ENCODE results near the gene CTU2.

CTU2 gene

DNA sequence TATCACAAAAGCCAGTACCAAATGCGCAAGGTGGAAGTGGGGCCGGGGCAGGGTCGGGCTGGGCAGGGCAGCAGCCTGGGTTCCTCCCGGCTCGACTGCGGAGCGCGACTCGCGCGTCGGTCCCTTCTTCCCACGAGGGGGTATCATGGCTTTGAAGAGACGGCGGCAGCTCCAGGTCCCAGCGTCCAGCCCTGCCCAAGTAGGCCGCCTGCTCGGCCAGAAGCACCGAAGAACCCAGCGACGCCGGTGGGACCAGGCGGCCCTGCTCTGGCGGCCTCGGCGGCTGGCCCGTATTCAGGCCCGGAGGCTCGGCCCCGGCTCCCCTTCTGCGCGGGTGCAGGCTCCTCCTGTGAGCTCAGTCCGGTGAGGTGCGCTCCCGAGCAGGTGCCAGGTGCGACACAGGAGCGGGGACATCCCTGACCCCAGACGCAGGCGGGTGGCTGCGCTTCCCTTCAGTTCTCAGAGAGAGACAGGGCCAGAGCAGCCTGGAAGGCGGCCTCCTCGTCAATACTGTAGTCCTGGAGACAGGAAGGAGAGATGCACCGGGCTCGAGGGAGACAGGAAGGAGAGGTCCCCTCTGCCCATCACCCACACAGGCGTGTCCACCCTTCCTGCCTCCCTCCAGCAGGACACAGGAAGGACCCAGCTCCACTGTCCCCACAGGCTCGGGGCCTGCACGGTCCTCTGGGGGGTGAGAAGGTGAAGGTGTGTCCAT lies 9.0 kb upstream of the CTU2 start:
- no peak for DNase-seq (ENCODE audit: low read depth, low spot score)

DNA sequence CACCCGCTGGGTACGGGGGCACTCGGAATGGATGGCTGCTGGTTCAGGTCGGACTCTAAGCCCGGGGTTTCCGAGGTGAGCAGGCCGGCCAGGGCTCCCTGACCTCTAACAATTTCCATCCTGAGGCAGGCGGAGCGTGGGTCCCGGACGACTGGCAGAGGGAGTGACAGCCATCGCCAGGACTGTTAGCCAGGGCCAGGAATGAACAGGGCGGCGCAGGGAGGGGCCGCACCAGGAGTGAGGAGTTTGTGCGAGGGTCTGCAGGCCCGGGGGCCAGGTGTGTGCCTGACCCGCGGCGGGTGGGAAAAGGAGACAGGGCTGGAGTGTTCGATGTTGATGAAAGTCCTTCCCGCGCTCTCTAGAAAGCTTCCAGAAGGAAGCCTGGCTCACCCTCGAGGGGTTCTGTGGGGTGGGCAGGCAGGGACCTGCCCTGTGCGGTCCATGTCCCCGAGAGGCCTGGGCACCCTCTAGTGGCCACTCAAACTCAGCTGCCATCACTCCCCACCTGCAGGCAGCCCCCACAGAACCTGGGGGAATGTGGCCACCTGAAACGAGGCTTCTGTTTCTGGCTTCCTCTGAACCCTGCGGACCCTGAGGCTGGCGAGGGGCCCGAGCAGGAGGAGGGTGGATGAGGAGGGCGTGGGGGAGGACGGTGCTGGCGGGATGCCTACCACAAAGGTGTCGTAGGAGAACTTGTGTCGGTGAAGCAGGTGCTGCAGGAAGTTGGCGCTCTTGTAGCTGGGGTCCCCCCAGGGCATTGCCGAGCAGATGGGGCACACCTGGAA lies 8.3 kb upstream of the CTU2 start:
- no peak for DNase-seq (ENCODE audit: low read depth, low spot score)

DNA sequence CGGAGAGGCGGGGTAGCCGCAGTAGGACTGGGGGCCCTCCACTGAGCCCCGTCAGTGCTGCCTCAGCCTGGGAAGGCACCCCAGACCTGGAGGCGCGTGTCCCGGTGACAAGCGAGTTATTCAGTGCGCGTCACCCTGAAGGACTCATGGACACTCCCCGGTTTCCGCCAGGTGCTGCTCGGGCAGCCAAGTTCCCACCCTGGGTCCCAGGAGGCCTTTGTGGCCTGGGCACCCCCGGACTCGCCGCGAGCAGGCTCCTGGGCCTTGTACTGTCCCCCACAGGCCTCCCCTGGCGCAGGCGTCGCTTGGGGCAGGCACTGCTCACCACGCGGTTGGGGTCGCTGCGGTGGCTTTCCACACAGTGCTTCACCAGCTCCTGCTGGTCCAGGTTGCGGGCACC lies 7.7 kb upstream of the CTU2 start:
- no peak for DNase-seq (ENCODE audit: low read depth, low spot score)

DNA sequence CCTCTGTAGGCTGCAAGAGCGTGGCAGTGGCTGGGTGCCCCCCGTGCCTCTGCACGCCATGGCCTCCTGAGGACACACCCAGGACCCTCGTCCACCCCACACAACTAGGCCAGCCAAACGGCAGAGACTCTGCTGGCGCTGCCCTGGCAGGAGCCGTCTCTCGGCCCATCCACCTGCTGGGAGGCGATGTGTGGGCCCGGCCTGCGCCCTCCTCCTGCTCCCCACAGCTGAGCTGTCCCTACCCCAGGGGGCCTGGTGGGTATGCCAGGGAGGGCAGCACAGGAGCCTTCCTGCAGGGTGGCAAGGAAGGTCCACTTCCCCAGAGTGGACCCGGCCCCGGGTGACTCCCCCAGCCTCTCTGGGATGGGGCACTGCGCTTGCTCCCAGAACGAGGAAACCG lies 7.1 kb upstream of the CTU2 start:
- no peak for DNase-seq (ENCODE audit: low read depth, low spot score)

DNA sequence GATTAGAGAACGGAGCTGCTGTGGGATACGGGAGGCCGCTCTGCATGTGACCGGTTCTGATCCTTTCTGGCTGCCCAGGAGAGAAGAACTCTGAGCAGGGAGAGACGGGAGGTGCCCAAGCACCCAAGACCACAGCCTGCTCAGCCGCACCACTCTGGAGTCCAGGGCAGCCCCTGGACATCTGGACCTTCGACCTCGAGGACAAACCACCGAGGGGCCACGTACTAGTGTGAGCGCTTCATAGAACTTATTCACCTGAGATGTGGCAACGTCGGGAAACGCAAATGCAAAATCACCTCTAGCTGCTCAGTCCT lies 6.0 kb upstream of the CTU2 start:
- DNase-seq (ENCODE audit: low read depth, low spot score), result no peak

DNA sequence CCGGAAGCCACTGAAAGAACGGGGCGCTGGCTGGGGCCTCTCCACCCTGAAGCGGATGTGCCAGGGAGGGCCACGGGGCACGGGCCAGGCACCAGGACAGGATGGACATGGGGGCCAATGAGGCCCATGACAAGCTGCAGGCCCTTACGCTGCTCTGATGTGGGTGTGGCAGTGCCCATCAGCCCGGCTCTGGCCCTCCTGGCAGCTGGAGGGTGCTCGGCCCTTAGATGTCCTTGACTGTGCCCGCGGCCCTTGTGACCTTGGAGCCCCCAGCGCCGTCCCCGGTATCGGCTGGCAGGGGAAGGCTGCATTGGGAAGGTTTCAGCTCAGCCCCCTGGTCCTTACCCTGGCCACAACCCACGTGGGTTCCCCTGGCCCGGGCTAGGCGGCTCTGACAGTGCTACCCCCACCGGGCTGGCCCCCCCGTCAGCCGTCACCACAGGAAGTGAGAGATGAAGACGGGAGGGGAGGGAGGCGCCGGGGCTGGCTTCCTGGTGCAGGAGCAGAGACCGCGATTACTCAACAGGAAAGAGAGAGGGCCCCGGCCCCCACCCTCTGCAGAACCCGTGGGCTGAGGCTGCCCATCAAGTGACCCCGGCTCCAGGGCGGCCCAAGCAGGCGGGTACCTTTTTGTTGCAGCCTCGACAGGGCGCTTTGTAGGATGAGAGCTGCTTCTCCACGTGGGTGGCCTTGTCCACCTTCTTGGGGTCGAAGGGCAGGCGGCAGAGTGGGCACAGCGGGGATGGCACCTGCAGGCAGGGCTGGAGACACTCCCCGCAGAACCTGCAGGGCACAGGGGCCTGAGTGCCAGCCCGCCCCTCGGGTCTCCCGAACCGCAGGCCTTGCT lies 5.4 kb upstream of the CTU2 start:
- peak; percentile 93 for DNase-seq (ENCODE audit: low read depth, low spot score)

DNA sequence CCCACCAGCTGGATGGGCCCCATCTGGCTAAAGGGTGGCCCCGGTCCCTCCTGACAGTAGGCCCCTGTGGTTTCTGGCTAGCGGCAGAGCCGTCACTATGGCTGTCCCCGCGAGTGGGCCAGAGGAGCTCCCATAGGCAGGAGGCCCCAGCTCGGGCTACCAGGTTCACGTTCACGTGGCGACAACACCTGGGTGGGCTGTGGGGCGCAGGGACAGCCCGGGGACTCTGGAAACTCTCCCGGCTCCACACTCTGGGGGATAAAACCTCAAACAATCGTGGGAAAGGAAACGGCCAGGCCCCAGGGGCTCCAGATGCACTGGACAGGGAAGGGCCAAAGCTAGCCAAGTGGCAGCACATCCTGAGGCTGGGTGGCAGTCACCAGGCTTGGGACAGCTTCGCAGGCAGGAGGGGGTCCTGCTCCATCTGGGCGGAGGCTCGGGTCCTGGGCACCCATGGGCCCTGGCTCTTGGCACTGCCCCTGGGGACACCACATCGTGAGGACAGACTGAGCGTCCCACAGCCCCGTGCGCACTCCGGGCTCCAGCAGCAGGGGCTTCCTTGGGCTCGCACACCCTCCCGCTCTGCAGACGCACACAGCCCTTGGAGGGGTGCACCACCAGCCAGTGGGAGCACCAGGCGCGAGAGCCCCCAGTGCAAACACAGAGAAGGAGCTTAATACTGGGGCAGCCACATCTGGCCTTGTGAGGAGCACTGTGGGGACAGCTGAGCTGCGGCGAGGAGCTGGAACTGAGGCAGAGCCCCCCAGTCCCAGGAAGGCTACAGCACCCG lies 4.5 kb upstream of the CTU2 start:
- no peak for DNase-seq (ENCODE audit: low read depth, low spot score)

DNA sequence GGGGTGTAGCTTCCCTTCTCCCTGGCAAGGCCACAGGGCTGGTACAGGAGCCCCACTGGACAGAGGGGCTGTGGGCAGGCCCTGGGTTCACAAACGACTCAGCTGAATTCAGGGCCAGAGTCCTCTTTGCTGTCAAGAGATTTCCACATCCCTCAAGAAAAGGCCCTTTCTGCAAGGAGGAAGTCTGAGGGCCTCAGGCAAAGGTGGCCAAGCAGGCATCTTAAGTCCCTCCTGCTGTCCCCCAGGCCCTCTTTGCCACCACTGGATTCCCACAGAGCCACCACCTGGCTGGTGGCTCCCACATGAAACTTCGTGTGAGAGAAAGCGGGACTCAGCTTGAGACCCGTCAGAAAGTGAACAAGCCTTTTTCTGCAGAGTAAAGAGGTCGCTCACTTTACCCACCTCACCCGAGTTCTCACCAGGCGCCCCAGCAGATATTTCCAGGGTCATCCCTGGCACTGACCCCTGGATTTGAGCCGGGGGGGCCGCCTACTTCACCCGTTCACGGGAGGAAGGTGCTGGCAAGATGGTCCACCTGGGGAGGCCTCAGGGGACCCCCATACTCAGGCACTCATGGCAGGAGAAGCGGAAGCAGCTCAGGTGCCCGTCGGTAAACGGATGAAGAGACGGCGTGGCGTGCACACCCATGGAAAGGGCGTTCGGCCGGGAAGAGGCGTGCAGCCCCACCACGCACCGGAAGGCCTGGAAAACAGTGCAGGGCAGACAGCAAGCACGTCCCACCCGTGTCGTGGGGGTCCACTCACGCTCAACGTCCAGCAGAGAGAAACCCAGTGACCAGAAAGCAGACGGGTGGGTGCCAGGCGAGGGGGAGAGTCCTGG lies 3.7 kb upstream of the CTU2 start:
- DNase-seq (ENCODE audit: low read depth, low spot score), result no peak

DNA sequence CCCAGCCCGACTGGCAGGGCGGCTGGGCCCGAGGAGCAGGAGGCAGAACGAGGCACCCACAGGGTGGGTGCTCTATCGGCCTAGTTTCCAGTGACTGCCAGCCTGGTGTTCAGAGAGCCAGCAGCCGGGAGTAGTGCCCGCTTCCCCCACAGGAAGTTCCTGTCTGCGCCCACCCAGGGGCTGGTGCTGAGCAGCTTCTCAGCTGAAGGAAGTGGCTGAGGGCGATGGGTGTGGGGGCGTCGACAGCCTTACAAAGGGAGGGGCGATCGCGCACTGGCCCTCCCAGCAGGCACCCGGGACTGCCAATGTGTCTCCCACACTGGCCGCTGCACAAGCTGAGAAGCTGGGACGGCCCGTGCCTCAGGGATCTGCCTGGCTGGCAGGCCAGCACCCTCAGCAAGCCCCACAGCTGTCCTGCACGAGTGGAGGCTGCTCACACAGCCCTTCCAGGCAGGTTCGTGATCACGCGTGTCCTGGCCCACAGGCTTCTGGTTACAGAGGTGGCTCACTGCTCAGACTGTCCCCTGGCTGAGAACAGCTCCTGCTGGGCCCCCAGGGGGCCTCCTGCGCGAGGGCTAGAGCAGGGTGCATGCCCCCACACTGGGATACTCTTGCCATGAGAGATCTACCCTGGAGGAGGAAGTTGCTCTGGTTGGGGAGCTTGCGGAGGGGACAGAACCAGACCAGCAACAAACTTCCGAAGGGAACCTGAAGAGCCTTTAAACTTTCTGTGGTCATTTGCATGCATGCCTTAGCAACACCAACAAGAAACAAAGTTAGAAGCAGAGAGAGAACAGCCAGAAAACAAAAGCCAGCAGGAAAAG lies 2.6 kb upstream of the CTU2 start:
- peak; percentile 30 for DNase-seq (ENCODE audit: low read depth, low spot score)

DNA sequence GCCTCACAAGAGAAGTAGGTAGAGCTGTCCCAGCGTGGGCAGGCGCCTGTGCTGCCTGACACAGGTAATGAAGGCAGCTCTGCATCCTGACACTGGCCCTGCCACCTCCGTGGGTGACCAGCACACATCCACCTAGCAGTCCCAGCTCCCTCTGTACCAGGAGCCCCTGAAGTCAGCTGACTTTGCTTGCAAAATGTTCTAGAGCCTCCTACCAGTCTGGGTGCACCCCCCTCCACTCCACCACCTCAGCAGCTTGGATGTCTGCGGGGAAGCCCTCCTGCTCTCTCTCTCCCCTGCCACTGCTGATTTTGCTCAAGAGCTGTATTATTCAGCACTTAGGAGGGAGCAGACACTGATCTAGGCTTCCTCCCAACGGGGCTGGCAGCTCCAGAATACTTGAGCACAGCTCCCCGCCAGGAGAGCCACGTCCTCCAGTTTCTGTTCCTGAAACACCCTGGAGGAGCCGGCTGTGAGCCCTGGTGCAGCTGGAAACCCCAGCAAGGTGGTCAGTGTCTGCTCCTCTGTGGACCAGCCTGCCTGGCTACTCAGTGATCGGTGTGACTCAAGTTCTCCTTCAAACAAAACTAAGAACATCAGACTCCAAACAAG lies 1.1 kb upstream of the CTU2 start:
- DNase-seq (ENCODE audit: low read depth, low spot score), result no peak

DNA sequence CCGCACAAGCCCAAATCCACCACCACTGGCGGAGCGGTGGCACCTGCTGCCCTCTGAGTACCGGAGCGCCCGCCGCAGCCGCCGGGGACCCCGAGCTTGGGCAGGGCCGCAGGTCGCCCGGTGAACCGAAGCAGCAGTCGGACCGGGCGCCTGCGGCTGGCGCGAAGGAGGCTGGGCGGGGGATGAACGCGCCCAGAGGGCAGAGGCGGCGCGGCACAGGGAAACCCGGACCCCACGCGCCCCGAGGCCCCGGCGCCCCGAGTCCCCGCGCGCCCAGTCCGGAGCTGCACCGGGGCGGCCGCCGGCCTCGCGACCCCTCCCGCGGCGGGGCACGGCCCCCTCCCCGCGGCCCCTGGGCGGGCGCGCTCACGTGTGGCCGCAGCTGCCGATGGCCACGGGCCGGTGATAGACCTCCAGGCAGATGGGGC lies 488 bp upstream of the CTU2 start:
- DNase-seq (ENCODE audit: low read depth, low spot score), result no peak

DNA sequence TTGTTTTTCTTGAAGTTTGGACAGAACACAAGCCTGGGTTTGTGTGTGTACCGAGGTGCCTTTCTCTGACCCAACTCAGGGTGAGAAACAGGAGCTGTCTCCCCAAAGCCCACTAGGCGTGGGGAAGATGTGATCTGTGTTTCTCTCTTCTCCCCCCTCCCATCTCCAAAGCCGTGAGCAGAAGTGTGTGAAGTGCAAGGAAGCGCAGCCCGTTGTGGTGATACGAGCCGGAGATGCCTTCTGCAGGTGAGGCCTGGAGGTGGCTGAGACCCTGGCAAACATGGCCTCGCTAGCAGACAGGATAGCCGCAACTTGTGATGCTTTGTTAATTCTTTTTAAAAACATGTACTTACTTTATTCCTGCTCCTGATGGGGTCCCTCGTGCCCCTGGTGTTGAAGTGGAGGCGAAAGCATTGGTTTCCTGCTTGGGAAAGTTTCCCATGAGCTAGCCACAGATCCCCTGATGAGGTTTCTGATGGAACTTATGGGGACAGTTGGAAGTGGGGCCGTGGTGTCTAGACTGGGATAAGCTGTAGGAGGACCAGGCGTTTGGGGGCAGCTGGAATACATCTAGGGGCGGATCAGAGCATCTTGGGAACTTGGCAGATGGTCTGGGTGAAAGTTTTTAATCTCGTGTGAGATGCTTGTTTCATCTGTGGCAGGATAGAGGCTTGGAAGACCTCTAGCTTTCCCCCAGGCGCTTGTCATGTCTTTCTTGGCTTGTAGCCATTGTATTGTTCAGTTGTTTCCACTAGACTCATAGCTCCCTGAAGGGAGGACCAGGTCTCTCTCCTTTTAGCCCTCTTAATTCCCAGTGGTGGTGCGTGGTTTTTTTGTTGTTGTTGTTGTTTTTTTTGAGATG lies 893 bp downstream of the CTU2 start:
- DNase-seq (ENCODE audit: low read depth, low spot score), result no peak

DNA sequence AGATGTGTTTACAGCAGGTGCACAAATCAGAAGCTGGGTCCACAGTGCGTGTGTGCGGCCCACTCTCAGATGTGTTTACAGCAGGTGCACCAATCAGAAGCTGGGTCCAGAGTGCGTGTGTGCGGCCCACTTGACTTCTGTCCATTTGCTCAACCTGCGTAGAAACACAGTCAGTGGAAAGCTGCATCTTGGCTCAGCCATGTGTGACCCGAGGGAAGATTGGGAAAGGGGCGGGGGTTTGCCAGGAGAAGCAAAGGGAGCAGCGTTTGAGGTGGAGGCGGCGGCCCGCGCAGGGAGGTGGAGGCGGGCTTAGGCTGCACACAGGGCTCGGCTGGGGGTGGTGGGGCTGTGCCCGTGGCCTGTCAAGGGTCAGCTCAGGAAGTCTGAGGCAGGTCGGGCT lies 4.3 kb downstream of the CTU2 start:
- DNase-seq (ENCODE audit: low read depth, low spot score), result no peak

DNA sequence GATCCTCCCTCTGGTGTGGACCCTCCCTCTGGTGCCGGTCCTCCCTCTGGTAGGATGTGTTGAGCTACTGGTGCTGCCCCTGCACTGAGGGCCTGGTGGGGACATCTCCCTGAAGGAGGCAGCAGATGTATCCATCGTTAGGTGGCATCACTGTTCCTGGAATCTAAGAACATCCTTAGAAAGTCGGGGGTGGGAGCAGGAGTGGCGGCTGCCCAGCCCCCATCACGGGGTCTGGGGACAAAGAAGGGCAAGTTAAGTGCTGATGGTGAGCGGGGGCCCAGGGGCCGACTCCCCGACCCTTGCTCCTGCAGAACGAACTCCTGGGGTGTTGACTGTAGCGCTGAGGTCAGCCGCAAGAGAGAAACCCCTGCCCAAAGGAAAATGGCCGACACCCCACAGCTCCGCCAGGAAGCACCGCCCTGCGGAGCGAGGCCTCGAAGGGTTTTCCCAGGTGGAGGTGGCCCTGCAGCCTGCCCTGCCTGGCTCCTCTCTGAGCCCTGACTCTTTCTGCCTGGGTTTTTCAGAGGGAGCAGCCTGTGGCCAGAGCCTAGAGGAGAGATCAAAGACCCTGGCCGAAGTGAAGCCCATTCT lies 5.5 kb downstream of the CTU2 start:
- no peak for DNase-seq (ENCODE audit: low read depth, low spot score)

DNA sequence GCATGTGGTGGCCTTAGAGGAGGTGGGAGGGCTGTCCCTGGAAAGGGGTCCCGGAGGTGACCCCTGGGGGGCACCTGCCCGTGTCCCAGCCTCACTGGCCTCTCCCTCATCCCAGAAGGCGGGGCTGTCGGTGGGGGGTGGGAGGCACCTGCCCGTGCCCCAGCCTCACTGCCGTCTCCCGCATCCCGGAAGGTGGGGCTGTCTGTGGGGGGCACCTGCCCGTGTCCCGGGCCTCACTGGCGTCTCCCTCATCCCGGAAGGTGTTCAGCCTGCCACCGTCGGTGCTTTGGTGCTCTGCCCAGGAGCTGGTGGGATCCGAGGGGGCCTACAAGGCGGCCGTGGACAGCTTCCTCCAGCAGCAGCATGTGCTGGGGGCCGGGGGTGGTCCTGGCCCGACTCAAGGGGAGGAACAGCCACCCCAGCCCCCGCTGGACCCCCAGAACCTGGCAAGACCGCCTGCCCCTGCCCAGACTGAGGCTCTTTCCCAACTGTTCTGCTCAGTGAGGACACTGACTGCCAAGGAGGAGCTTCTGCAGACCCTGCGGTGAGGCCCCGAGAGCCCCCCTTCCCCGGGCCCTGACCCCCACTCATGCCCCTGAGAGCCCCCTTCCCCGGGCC lies 6.2 kb downstream of the CTU2 start:
- no peak for DNase-seq (ENCODE audit: low read depth, low spot score)

DNA sequence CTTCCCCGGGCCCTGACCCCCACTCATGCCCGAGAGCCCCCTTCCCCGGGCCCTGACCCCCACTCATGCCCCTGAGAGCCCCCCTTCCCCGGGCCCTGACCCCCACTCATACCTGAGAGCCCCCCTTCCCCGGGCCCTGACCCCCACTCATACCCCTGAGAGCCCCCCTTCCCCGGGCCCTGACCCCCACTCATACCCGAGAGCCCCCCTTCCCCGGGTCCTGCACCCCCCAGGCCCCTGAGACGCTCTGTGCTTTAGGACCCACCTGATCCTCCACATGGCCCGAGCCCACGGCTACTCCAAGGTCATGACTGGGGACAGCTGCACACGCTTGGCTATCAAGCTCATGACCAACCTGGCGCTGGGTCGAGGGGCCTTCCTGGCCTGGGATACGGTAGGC lies 6.8 kb downstream of the CTU2 start:
- DNase-seq (ENCODE audit: low read depth, low spot score), result no peak

DNA sequence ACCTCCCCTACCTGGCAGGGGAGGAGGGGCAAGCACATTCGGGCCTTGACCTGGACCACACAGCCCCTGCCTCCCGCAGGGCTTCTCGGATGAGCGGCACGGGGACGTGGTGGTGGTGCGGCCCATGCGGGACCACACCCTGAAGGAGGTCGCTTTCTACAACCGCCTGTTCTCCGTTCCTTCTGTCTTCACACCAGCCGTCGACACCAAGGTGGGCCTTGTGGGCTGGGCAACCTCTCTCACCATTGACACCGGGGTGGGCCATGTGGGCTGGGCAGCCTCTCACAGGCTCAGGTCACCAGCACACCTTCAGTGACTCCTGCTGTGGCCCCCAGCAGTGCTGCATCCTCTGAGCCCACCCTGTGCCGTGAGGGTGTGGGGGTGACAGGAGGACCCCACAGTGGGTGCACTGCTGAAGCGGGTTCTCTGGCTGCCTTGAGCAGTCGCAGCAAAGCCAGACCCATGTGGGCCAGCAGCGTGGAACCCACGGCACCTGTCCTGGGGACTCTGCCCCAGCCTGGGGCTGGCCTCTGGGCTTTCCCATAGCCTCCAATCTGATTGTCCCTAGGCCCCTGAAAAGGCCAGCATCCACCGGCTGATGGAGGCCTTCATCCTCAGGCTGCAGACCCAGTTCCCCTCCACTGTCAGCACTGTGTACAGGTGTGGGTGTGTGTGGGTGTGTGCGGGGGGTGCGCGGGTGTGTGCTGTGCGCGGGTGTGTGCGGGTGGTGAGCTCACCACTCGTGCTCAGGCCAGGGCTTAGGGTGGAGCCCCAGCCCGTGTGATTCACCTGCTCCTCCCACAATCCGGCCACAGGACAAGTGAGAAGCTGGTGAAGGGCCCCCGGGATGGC lies 7.5 kb downstream of the CTU2 start:
- no peak for DNase-seq (ENCODE audit: low read depth, low spot score)
